Esophagus muscularis mucosa (tissue), 4 donors: ENCODE measurements around the gene MCAT.

Experiments
- EP300 ChIP-seq: sonication (generic); formaldehyde crosslinking; IDR thresholded peaks from one replicate; pipeline ENCODE4 v1.6.1; 2017; ENCODE audit warnings: antibody characterized with exemption
- POLR2A ChIP-seq: fragments of 450-650 bp; IDR thresholded peaks from one replicate; pipeline ENCODE4 v1.6.1; 2017; ENCODE audit warnings: antibody characterized with exemption, moderate library complexity, mild to moderate bottlenecking, low read depth
- POLR2AphosphoS5 ChIP-seq, 2 donors: sonication (generic); formaldehyde crosslinking; IDR thresholded peaks; one replicate each; pipeline ENCODE4 v1.6.1; 2017; ENCODE audit warnings: antibody characterized with exemption in 2 of 2
- TF ChIP-seq, protein P1 (sequence below), 3 experiments: fragments of 200-600 bp in 2 of 3; fragments of 450-650 bp in 1 of 3; sonication (generic) in 2 of 3; IDR thresholded peaks; one replicate each; pipeline ENCODE4 v1.5.1; 2017 to 2019; ENCODE audit warnings: antibody characterized with exemption in 3 of 3, mild to moderate bottlenecking in 2 of 3, moderate library complexity in 1 of 3

DNA sequence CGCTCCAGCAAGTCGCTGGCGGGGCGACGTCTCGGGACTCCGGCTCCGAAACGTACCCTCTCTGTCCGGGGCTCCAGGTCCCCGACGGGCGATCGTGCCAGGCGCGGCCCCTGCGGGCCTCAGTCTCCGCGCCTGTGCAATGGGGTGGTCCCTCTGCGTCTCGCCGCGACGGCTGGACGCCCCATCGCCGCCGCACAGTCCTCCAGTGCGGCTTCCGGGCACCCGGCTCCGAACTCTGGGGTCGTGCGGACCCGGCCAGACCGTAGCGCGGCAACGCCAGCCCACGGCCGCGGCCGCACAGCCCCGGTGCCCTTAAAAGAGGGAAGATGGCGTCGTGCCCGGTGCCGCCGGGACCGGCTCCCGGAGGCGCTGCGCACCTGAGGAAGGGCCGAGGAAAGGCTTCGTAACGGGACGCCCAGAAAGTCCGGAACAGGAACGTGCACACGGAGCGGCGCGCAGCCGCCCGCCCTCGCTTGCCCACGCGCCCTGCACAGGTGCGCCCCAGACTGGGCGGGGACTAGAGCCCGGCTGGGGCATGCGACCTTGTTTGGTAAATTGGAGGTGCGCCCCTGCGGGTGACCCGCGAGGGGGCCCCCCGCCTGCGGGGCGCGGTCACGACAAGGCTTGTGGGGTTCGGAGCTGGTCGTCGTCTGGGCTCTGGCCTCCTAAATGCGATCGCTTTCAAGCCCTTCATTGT is 32.1 kb downstream of the MCAT start:
- no peak for TF ChIP-seq POLR2A
- TF ChIP-seq, protein P1, sequence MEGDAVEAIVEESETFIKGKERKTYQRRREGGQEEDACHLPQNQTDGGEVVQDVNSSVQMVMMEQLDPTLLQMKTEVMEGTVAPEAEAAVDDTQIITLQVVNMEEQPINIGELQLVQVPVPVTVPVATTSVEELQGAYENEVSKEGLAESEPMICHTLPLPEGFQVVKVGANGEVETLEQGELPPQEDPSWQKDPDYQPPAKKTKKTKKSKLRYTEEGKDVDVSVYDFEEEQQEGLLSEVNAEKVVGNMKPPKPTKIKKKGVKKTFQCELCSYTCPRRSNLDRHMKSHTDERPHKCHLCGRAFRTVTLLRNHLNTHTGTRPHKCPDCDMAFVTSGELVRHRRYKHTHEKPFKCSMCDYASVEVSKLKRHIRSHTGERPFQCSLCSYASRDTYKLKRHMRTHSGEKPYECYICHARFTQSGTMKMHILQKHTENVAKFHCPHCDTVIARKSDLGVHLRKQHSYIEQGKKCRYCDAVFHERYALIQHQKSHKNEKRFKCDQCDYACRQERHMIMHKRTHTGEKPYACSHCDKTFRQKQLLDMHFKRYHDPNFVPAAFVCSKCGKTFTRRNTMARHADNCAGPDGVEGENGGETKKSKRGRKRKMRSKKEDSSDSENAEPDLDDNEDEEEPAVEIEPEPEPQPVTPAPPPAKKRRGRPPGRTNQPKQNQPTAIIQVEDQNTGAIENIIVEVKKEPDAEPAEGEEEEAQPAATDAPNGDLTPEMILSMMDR (IDR thresholded peaks at IDR 0.05) = no peak
- TF ChIP-seq POLR2AphosphoS5 (IDR thresholded peaks at IDR 0.05) = no peak
- TF ChIP-seq EP300 = no peak
